HG03439 (cell line): ENCODE data around the gene KIF24.
"Not testable (repeated sequence)": the region's sequence is repeated elsewhere in the genome, so short reads cannot be mapped to it uniquely, and the experiment has no call there.

ENCODE experiments used
- ATAC-seq: cut with Tn5 transposase; IDR thresholded peaks from one replicate; pipeline ENCODE4 v1.9.1; 2021; ENCODE audit warnings: mild to moderate bottlenecking, moderate library complexity; ENCODE audit not compliant: unreplicated experiment

The KIF24 gene

DNA sequence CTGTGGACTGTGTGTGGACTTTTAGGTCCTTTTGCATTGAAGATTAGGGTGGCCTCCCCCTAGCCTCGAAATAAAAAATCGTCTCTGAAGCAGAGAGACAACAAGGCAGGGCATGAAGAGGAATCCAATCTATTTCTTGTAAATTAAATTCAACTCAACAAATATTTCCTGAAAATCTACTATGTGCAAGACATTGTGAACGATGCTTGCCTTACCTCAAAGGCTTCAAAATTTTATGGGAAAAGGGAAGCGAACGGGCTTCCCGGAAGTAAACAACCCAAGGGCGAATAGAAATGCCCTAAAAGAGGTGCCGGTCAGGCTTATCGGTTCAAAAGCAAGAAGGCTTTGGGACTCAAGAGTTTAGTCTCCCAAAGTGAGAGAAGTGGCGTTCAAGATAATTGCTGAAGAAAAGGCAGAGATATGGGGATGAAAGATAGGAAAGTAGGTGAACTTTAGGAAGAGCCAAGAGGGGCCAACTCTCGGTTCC, 525 bp downstream of the KIF24 start:
- ATAC-seq = peak; percentile 2

GRCh38 chr9:34326690-34327089, 2.4 kb downstream of the KIF24 start:
- no peak for ATAC-seq

- ATAC-seq = no peak
Observed at GRCh38 chr9:34322899-34323591, 6.0 kb downstream of the KIF24 start.

DNA sequence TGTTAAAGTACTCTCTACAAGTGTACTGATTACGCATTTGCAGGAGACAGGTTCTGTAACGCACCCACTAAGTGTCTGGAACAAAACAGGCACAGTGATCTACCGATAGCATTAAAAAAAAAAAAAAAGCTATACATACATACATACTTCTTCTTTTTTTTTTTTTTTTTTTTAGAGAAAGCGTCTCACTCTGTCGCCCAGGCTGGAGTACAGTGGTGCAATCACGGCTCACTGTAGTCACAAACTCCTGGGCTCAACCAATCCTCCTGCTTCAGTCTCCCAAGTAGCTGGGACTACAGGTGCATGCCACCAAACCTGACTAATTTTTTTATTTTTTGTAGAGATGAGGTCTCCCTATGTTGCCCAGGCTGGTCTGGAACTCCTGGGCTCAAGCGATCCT, 7.6 kb downstream of the KIF24 start:
- no peak for ATAC-seq

- no peak for ATAC-seq
Observed at GRCh38 chr9:34318163-34318790, 10.8 kb downstream of the KIF24 start.

DNA sequence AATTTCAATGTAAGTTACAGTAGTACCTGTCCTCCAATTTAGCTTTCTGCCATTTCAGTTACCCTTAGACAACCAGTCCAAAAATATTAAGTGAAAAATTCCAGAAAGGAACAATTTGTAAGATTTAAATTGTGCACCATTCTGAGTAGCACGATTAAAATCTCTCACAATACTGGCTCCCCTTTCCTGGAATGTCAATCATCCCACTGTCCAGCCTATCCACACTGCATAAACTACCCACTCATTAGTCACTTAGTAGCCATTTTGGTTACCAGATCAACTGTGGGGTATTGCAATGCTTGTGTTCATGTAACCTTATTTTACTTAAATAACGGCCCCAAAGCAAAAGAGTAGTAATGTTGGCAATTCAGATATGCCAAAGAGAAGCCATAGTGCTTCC, 11.6 kb downstream of the KIF24 start:
- no peak for ATAC-seq

GRCh38 chr9:34311499-34312185, 17.4 kb downstream of the KIF24 start:
- no peak for ATAC-seq

DNA sequence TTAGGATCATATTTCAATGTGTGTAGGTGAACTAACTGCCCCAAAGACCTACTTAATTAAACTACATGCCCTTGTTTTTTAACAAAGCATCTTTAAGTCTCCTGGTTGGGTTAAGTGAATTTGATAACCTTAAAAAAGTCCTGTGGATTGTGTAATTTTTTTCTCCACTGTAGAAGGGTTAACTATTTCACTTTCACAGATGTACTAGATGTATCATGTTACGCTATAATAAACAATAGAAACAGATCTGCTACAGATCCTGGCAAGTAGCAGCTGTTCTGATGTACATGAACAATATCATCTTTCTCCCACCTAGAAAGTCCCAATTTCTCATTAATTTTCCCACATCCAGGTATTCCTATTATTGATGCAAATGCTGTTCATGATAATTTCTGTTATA, 18.9 kb downstream of the KIF24 start:
- no peak for ATAC-seq

DNA sequence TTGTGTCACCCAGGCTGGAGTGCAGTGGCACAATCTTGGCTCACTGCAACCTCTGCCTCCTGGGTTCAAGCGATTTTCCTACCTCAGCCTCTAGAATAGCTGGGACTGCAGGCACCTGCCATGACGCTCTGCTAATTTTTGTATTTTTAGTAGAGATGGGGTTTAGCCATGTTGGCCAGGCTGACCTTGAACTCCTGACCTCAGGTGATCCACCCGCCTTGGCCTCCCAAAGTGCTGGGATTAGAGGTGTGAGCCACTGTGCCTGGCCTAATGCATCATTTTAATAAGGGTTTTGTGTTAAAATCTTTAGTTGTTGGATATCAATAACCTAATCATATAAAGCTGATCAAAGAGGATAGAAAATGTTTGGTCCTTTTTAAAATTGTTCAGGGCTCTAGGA, 20.8 kb downstream of the KIF24 start:
- not testable (repeated sequence) for ATAC-seq

DNA sequence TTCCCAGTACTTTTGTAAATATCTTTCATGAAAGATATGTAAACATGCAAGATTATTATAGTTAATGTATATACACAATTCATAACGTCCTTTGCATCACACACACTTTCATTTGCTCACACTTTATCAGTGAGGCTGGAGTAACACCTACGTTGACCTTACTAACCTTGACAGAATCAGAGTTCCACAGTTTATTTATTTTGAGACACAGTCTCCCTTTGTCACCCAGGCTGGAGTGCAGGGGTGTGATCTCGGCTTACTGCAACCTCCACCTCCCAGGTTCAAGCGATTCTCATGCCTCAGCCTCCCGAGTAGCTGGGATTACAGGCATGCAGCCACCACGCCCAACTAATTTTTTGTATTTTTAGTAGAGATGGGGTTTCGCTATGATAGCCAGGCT, 28.0 kb downstream of the KIF24 start:
- not testable (repeated sequence) for ATAC-seq

DNA sequence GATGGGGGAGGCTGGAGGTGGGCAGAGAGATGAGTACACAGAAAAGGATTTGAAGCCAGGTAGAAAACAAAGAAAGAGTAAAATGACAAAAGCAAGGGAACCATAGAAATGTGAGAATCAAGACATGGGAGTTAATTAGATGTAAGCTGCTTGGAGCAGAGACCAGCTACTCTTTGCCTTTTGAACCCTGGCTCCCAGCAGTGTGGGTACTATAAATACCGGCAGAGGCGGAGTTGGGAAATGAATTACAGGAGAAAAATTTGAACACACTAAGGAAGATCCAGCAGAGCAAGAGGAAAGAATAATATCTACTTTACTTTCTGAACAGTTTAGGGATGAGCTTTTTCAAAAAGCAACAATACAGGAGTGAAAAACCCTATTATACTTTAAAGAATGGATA, 36.5 kb downstream of the KIF24 start:
- no peak for ATAC-seq

DNA sequence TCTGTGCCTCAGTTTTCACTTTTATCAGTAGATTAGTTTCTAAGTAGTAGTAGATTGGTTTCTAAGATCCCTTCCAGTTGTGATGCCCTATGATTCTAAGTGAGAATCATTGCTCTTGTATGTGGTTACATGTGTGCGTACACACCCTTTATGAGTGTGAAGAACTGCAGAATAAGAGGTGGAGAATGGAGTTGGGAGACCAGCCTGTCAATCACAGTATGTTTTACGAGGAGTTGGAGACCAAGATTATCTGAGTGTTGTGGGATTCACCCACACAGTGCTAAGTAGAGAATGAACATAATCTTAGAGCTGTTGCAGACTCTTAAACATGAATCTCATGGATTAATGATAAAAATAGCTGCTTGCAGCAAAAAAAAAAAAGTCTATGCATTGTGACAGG, 37.6 kb downstream of the KIF24 start:
- ATAC-seq = no peak

DNA sequence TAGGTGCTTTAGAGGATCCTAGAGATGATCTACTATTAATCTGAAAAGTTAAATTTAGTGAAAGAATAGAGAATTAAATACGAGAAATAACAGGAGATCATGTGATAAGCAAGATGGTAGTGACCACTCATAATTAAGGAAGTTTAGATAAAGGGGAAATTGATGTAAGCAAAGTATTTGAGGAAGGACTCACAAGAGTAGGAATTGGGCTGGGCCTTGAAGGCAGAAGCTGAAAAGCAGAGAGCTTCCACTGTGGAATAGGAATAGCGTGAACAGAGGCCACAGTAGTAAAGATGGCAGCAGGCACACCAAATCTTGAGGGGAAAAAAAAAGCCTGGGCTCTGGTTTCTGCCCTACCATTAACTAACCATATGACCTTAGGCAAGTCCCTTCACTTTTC, 38.0 kb downstream of the KIF24 start:
- ATAC-seq = no peak

DNA sequence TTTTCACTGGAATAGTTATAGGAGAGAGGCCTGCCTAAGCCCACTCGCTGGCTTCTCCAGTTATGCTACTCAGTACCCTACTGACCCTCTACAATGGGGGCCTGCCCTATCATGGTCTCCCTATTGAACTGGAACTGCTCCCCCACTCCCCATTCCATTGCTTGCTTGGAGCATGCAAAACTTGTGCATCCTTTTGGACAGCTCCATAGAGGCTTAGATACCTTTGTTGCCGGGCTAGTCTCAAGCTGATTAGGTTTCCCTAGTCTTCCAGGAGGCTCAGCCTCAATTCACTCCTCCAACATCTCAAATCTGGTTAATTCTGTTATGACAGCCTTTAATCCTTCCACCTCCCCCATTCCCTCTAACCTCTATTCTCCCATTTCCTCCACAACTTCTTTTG, 39.9 kb downstream of the KIF24 start:
- no peak for ATAC-seq

- ATAC-seq = no peak
Observed at GRCh38 chr9:34282096-34282495, 47.0 kb downstream of the KIF24 start.

GRCh38 chr9:34279411-34279810, 49.7 kb downstream of the KIF24 start:
- no peak for ATAC-seq
